Kidney (tissue), 14 donors: ENCODE data around the gene FAM110A. TPM values are rescaled to one million over a fixed set of nuclear protein-coding genes. Genes with fewer than 3 reads are reported as not detected.
"Not testable (repeated sequence)": the region's sequence is repeated elsewhere in the genome, so short reads cannot be mapped to it uniquely, and the experiment has no call there.

Experiments used
- DNase-seq, 5 donors: peaks; one replicate each; pipeline ENCODE4 v3.0.0-alpha.2; 2013 to 2020
- FAIRE-seq: peaks from 2 replicates; lab custom pipeline; 2012; peaks lifted over from hg19 to GRCh38; lab: Jason Lieb, UNC
- H3K27ac ChIP-seq, 2 donors: one replicate each; pipeline ENCODE4 v1.7.0; 2013; ENCODE audit warnings: low read depth in 2 of 2, low read length in 2 of 2, inconsistent platforms in 1 of 2
- H3K27me3 ChIP-seq: one replicate; pipeline ENCODE4 v1.7.1; 2013; ENCODE audit warnings: low read length, inconsistent platforms; ENCODE audit not compliant: control insufficient read depth, insufficient read depth
- H3K36me3 ChIP-seq, 3 donors: one replicate each; pipeline versions ENCODE4 v1.7.0 to v1.7.1; 2013; ENCODE audit warnings: low read length in 3 of 3, control low read depth in 1 of 3, inconsistent platforms in 1 of 3; ENCODE audit not compliant: insufficient read depth in 3 of 3, control insufficient read depth in 2 of 3
- H3K4me1 ChIP-seq, 3 donors: one replicate each; pipeline versions ENCODE4 v1.7.0 to v1.7.1; 2013; ENCODE audit warnings: low read length in 3 of 3, inconsistent platforms in 1 of 3, low read depth in 1 of 3; ENCODE audit not compliant: control insufficient read depth in 2 of 3, insufficient read depth in 2 of 3
- H3K4me3 ChIP-seq, 3 donors: one replicate each; pipeline versions ENCODE4 v1.7.0 to v1.8.1; 2013; ENCODE audit warnings: low read length in 3 of 3, control low read depth in 1 of 3, inconsistent platforms in 1 of 3
- H3K9ac ChIP-seq, 3 donors: one replicate each; pipeline versions ENCODE4 v1.7.0 to v1.7.1; 2013; ENCODE audit warnings: low read length in 3 of 3, control low read depth in 1 of 3, inconsistent platforms in 1 of 3
- H3K9me3 ChIP-seq, 3 donors: one replicate each; pipeline versions ENCODE4 v1.7.0 to v1.7.1; 2013; ENCODE audit warnings: low read length in 3 of 3, control low read depth in 1 of 3, inconsistent platforms in 1 of 3; ENCODE audit not compliant: control insufficient read depth in 2 of 3, insufficient read depth in 1 of 3
- intact Hi-C: fragments of 100-400 bp; cut with DNase I; formaldehyde crosslinking; loops from one replicate; pipeline ENCODE4 v1.11.1; 2022
- polyA plus RNA-seq: library from polyadenylated mRNA; stranded (reverse); fragments of 350-450 nt; fragmentation: Illumina TruSeq; extraction: RNeasy Lipid Tissue Mini Kit (QIAGEN cat#74804); gene quantifications from one replicate; pipeline ENCODE4 v1.2.3, GENCODE V29; 2014; ENCODE audit warnings: low read depth, low replicate concordance; ENCODE audit not compliant: insufficient read depth
- total RNA-seq: library from RNA; stranded (reverse); fragmentation: NEBNext Ultra II Directional; extraction: Animal tissue kit (Norgen Biotek cat#: 25700); gene quantifications from one replicate; pipeline ENCODE4 v1.2.1, GENCODE V29; 2021
- TF ChIP-seq, protein P1 (sequence below): IDR thresholded peaks from 3 replicates; pipeline ENCODE4 v1.5.1; 2012; ENCODE audit warnings: mild to moderate bottlenecking, moderate library complexity, borderline replicate concordance; ENCODE audit not compliant: insufficient read depth; ENCODE audit errors: extremely low read depth
- donor health status: control.
- donor health status: control.
- donor health status: control.
- donor health status: control.
- donor health status: control.
- donor health status: DM: yes; HTN: yes; CAD: no.
- donor health status: Normal renal cell carcinoma (clear cell type).

Gene FAM110A
- total and polyA plus RNA-seq, 2 donors from 2014 or later, result 10.2 to 12.6 TPM

DNA sequence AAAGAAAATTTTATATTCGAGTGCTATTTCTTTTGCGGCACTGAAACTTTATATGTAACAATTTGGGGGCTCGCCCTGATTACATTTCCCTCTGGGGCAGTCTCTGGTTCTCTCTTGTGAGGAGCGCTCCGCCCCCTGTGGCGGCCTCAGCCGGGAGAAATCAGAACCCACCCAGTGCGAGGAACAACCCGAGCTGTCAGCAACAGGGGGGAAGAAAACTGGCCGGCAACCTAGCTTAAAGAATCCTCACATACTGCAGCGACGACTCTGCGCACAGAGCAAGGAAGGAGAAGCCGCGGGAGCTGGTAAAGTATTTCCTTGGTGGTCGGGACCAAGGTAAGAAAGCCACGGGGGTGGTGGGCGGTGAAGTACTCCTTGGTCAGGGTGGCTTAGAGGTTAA, 41.3 kb upstream of the FAM110A start:
- H3K27me3 ChIP-seq, result no peaks in the 10 kb centered on the region
- H3K9ac ChIP-seq, result no peak overlapping the region
- no peak for DNase-seq
- FAIRE-seq, result no peak
- TF ChIP-seq, protein P1, sequence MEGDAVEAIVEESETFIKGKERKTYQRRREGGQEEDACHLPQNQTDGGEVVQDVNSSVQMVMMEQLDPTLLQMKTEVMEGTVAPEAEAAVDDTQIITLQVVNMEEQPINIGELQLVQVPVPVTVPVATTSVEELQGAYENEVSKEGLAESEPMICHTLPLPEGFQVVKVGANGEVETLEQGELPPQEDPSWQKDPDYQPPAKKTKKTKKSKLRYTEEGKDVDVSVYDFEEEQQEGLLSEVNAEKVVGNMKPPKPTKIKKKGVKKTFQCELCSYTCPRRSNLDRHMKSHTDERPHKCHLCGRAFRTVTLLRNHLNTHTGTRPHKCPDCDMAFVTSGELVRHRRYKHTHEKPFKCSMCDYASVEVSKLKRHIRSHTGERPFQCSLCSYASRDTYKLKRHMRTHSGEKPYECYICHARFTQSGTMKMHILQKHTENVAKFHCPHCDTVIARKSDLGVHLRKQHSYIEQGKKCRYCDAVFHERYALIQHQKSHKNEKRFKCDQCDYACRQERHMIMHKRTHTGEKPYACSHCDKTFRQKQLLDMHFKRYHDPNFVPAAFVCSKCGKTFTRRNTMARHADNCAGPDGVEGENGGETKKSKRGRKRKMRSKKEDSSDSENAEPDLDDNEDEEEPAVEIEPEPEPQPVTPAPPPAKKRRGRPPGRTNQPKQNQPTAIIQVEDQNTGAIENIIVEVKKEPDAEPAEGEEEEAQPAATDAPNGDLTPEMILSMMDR, result no peak
- H3K9me3 ChIP-seq, result peaks cover 0 to 9% (median 2%) of the 10 kb centered on the region in 3 donors
- intact Hi-C loops, result no loop called here
- no peaks in the 10 kb centered on the region for H3K4me1 ChIP-seq
- H3K27ac ChIP-seq, result no peak overlapping the region
- H3K4me3 ChIP-seq, result no peak overlapping the region
- no peaks in the 10 kb centered on the region for H3K36me3 ChIP-seq

DNA sequence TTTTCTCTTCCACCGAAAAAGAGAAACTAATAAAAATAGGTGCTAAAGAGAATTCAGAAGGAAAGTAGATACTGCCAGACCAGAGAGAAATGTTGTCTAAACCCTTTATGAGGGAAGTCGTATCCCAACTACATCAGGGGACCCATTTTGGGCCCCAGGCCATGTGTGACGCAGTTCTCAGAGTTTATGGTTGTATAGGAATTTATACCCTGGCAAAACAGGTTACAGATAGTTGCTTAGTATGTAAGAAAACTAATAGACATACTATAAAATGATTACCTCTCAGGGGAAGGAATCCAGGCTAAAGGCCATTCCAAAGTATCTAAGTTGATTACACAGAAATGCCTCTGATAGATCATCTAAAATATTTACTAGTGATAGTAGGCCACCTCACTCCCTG, 36.6 kb upstream of the FAM110A start:
- TF ChIP-seq, protein P1, result no peak
- no peak overlapping the region for H3K27ac ChIP-seq
- no peak overlapping the region for H3K9ac ChIP-seq
- H3K9me3 ChIP-seq, result peaks cover 0 to 1% (median 0%) of the 10 kb centered on the region in 3 donors
- H3K27me3 ChIP-seq, result no peaks in the 10 kb centered on the region
- no peaks in the 10 kb centered on the region for H3K36me3 ChIP-seq
- H3K4me3 ChIP-seq, result no peak overlapping the region
- no peaks in the 10 kb centered on the region for H3K4me1 ChIP-seq
- intact Hi-C loops, result no loop called here
- FAIRE-seq (no peak), DNase-seq (no peak)

DNA sequence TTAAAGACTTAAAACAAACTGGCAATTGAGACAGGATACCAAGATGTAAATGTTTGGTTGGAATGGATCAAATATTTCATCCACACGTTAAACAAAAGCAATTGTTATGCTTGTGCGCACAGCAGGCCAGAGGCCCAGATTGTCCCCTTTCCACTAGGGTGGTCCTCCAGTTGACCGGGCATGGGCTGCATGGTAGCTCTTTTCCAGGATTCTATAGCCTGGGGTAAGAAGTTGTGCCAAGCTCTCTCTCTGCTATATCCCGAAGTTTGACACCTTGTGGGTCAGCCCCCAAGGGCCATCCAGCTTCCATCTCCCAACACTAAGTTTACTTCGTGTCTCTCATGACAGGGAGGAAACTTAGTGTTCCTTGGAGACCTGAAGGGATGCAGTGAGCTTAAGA, 34.8 kb upstream of the FAM110A start:
- FAIRE-seq, H3K9ac ChIP-seq, DNase-seq, intact Hi-C loops, H3K27me3 ChIP-seq, H3K27ac ChIP-seq, H3K9me3 ChIP-seq, H3K4me3 ChIP-seq, H3K4me1 ChIP-seq, H3K36me3 ChIP-seq: not testable (repeated sequence)

DNA sequence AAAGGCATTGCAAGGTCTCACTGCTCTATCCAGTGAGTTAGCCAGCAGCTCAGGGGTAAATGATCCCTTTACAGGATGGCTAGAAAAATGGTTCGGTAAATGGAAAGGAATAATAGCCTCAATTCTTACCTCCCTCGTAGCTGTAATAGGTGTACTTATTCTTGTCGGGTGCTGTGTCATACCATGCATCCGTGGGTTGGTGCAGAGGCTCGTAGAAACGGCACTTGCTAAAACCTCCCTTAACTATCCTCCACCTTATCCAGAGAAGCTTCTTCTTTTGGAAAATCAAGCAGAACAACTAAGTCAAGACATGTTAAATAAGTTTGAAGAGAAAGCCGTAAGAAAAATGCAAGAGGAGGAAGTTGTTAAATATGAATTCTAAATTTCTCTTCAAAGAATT, 33.5 kb upstream of the FAM110A start:
- H3K9ac ChIP-seq, H3K4me3 ChIP-seq, H3K27ac ChIP-seq, H3K4me1 ChIP-seq, H3K9me3 ChIP-seq, intact Hi-C loops, DNase-seq, H3K27me3 ChIP-seq, FAIRE-seq, H3K36me3 ChIP-seq: not testable (repeated sequence)

DNA sequence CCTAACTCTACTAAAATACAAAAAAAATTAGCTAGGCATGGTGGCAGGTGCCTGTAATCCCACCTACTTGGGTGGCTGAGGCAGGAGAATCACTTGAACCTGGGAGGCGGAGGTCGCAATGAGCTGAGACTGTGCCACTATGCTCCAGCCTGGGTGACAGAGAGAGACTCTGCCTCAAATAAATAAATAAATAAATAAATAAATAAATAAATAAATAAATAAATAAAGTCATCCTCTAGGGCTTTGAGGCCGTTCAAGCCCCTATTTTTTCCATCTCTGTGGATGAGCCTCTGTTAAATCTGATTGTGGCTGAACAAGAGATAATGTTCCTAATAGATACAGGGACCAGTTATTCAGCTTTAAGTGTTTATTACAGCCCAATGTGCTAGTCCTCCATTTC, 31.8 kb upstream of the FAM110A start:
- intact Hi-C loops, result no loop called here
- Histone ChIP-seq H3K9me3 (peaks cover 0 to 2% (median 0%) of the 10 kb centered on the region in 3 donors), H3K4me3 (no peak overlapping the region), H3K9ac (no peak overlapping the region), H3K36me3 (no peaks in the 10 kb centered on the region), H3K27me3 (no peaks in the 10 kb centered on the region), H3K27ac (no peak overlapping the region), H3K4me1 (no peaks in the 10 kb centered on the region)
- TF ChIP-seq, protein P1, result no peak
- no peak for FAIRE-seq
- no peak for DNase-seq
